Chondrocyte (in vitro differentiated cells): ENCODE data around the gene SEC14L3. TPM values are rescaled to one million over a fixed set of nuclear protein-coding genes. Genes with fewer than 3 reads are reported as not detected.

Experiments used
- DNase-seq: peaks from one replicate; pipeline ENCODE4 v3.0.0; 2021; ENCODE audit warnings: mixed read lengths, low spot score
- H3K27ac Mint-ChIP-seq: one replicate; pipeline ENCODE4 v1.8.0; 2021; ENCODE audit warnings: mild to moderate bottlenecking, moderate library complexity, mixed read lengths; ENCODE audit not compliant: unreplicated experiment
- H3K27me3 Mint-ChIP-seq: 2 replicates; pipeline ENCODE4 v1.8.0; 2021; ENCODE audit warnings: low read depth, mixed read lengths
- H3K36me3 Mint-ChIP-seq: 2 replicates; pipeline ENCODE4 v1.8.0; 2021; ENCODE audit warnings: low read depth, mixed read lengths
- H3K4me1 Mint-ChIP-seq: 2 replicates; pipeline ENCODE4 v1.8.0; 2021; ENCODE audit warnings: low read depth, mild to moderate bottlenecking, mixed read lengths
- H3K4me3 Mint-ChIP-seq: one replicate; pipeline ENCODE4 v1.8.0; 2021; ENCODE audit warnings: mild to moderate bottlenecking, moderate library complexity, mixed read lengths; ENCODE audit not compliant: unreplicated experiment
- H3K9me3 Mint-ChIP-seq: 2 replicates; pipeline ENCODE4 v1.8.0; 2021; ENCODE audit warnings: low read depth, mixed read lengths
- total RNA-seq: library from RNA; stranded (reverse); gene quantifications from 3 replicates; pipeline ENCODE4 v1.2.1, GENCODE V29; 2021
- TF ChIP-seq, protein P1 (sequence below): fragments of 200-600 bp; sonication (generic); IDR thresholded peaks from 2 replicates; pipeline ENCODE4 v1.5.0; 2021; ENCODE audit warnings: antibody characterized with exemption, mild to moderate bottlenecking, moderate library complexity

SEC14L3 gene
- total RNA-seq, 1 donor from 2014 or later = not detected

GRCh38 chr22:30488121-30488520, 16.3 kb upstream of the SEC14L3 start:
- peaks cover under 1% of the 10 kb centered on the region for H3K4me1 Mint-ChIP-seq
- no peaks in the 10 kb centered on the region for H3K9me3 Mint-ChIP-seq
- no peak overlapping the region for H3K4me3 Mint-ChIP-seq
- H3K27ac Mint-ChIP-seq = no peak overlapping the region
- TF ChIP-seq, protein P1, sequence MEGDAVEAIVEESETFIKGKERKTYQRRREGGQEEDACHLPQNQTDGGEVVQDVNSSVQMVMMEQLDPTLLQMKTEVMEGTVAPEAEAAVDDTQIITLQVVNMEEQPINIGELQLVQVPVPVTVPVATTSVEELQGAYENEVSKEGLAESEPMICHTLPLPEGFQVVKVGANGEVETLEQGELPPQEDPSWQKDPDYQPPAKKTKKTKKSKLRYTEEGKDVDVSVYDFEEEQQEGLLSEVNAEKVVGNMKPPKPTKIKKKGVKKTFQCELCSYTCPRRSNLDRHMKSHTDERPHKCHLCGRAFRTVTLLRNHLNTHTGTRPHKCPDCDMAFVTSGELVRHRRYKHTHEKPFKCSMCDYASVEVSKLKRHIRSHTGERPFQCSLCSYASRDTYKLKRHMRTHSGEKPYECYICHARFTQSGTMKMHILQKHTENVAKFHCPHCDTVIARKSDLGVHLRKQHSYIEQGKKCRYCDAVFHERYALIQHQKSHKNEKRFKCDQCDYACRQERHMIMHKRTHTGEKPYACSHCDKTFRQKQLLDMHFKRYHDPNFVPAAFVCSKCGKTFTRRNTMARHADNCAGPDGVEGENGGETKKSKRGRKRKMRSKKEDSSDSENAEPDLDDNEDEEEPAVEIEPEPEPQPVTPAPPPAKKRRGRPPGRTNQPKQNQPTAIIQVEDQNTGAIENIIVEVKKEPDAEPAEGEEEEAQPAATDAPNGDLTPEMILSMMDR = no peak
- H3K36me3 Mint-ChIP-seq = peaks cover 1% of the 10 kb centered on the region
- no peak for DNase-seq
- H3K27me3 Mint-ChIP-seq = peaks cover 9% of the 10 kb centered on the region

DNA sequence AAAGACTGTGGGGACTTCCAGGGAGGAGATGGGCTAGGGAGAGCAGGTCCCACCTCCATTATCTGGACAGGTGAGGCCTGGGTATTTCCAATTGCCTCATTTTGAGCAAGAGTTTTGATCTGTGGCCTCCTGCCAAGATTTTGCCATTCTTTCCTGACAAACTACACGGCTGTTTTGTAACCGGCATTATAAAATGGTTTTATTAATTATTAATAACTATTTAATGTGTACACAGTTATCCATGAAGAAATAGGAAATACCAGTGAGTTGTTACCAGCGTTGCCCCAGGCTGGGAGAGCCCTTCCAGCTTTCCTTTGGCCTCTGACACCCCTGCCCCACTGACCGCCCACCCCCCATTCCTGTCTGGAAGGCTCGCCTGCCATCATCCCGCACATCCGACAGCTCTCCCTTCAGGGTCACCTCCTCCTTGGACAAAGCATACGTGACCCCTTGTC, 14.9 kb upstream of the SEC14L3 start:
- no peak overlapping the region for H3K27ac Mint-ChIP-seq
- no peak for DNase-seq
- no peak overlapping the region for H3K4me3 Mint-ChIP-seq
- peaks cover 9% of the 10 kb centered on the region for H3K9me3 Mint-ChIP-seq
- H3K4me1 Mint-ChIP-seq = peaks cover 2% of the 10 kb centered on the region
- H3K27me3 Mint-ChIP-seq = peaks cover 4% of the 10 kb centered on the region
- TF ChIP-seq, protein P1 = no peak
- peaks cover 1% of the 10 kb centered on the region for H3K36me3 Mint-ChIP-seq

DNA sequence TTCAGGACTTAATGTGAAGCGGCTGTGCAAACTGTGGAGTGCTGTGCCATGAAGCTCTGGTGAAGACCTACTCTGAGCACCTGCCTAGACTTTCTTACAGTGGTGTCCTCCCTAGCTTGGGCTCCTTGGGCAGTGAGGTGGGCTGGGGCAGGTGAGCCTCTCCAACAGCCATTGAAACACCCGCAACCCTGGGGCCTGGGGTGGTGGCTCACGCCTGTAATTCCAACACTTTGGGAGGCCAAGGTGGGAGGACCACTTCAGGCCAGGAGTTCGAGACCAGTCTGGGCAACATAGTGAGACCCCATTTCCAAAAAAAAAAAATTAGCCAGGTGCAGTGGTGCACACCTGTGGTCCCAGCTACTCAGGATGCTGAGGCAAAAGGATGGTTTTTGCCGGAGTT, 14.3 kb upstream of the SEC14L3 start:
- no peak for DNase-seq
- Mint-ChIP-seq H3K27me3 (peaks cover 4% of the 10 kb centered on the region), H3K36me3 (peaks cover 1% of the 10 kb centered on the region), H3K27ac (no peak overlapping the region), H3K9me3 (peaks cover 9% of the 10 kb centered on the region), H3K4me1 (peaks cover 2% of the 10 kb centered on the region), H3K4me3 (no peak overlapping the region)
- TF ChIP-seq, protein P1 = no peak

DNA sequence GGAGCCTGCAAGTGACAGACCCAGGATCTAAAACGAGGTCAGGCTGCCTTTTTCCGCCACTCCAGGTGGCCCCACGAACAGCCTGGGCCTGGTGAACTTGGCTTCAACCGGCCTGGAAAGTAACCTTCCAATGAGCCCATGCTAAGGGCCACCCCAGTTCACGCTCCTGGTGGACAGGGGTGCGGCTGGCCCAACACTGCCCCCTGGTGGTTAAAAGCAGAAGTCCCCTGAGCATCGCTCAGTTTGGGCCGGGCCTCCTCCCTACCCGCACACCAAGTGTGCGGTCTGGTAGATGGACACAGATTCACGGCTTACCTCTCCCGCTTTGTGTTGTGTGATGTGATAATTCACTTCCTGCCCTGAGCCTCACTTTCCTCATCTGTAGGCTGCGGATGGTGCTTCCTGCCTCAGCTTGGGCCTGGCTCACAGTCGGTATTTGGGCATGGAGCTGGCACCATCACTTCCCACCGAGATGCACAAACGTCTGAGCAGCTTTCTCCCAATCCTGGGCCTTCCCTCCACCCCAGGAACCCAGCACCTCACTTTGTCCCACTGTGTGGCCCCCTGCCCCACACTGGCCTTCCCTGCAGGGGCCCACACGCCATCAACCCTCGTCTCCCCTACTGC, 13.7 kb upstream of the SEC14L3 start:
- Mint-ChIP-seq H3K9me3 (peaks cover 9% of the 10 kb centered on the region), H3K27me3 (no peaks in the 10 kb centered on the region), H3K4me3 (no peak overlapping the region), H3K4me1 (peaks cover 2% of the 10 kb centered on the region), H3K27ac (no peak overlapping the region), H3K36me3 (peaks cover 1% of the 10 kb centered on the region)
- TF ChIP-seq, protein P1 = peak; percentile 98
- DNase-seq = no peak

GRCh38 chr22:30483169-30483568, 11.4 kb upstream of the SEC14L3 start:
- Mint-ChIP-seq H3K27me3 (peaks cover 1% of the 10 kb centered on the region), H3K9me3 (peaks cover 9% of the 10 kb centered on the region), H3K27ac (no peak overlapping the region), H3K4me3 (no peak overlapping the region), H3K36me3 (peaks cover 1% of the 10 kb centered on the region), H3K4me1 (peaks cover 2% of the 10 kb centered on the region)
- TF ChIP-seq, protein P1 = no peak
- no peak for DNase-seq
